HG03342 (cell line): ENCODE data around the gene PITX1.
"Not testable (repeated sequence)": the region's sequence is repeated elsewhere in the genome, so short reads cannot be mapped to it uniquely, and the experiment has no call there.

Experiments
- ATAC-seq: cut with Tn5 transposase; IDR thresholded peaks from one replicate; pipeline ENCODE4 v1.9.1; 2021; ENCODE audit warnings: mild to moderate bottlenecking, moderate library complexity; ENCODE audit not compliant: unreplicated experiment

Gene PITX1

GRCh38 chr5:135033901-135034235, at the start of gene PITX1:
Gene PITX1 (minus strand): TSS chr5:135034228. CDS start chr5:135033881, 347 bp downstream.
- ATAC-seq: no peak

GRCh38 chr5:135083334-135083733, 49.3 kb upstream of the PITX1 start:
- ATAC-seq: not testable (repeated sequence)

GRCh38 chr5:135081240-135081639, 47.2 kb upstream of the PITX1 start:
- no peak for ATAC-seq

- no peak for ATAC-seq
Measured at GRCh38 chr5:135079760-135080159, 45.7 kb upstream of the PITX1 start.

GRCh38 chr5:135079099-135079681, 45.2 kb upstream of the PITX1 start:
- no peak for ATAC-seq

GRCh38 chr5:135076801-135077200, 42.8 kb upstream of the PITX1 start:
- ATAC-seq: no peak

- no peak for ATAC-seq
Measured at GRCh38 chr5:135076051-135076491, 42.0 kb upstream of the PITX1 start.

GRCh38 chr5:135075621-135076020, 41.6 kb upstream of the PITX1 start:
- ATAC-seq: no peak

- no peak for ATAC-seq
Measured at GRCh38 chr5:135073761-135074345, 39.8 kb upstream of the PITX1 start.

- no peak for ATAC-seq
Measured at GRCh38 chr5:135072387-135073281, 38.6 kb upstream of the PITX1 start.

GRCh38 chr5:135071311-135071710, 37.3 kb upstream of the PITX1 start:
- no peak for ATAC-seq

GRCh38 chr5:135069895-135070657, 36.0 kb upstream of the PITX1 start:
- no peak for ATAC-seq

GRCh38 chr5:135069016-135069770, 35.2 kb upstream of the PITX1 start:
- ATAC-seq: no peak

- no peak for ATAC-seq
Measured at GRCh38 chr5:135067587-135067986, 33.6 kb upstream of the PITX1 start.

GRCh38 chr5:135066781-135067180, 32.8 kb upstream of the PITX1 start:
- no peak for ATAC-seq

- ATAC-seq: no peak
Measured at GRCh38 chr5:135065306-135066265, 31.6 kb upstream of the PITX1 start.

- no peak for ATAC-seq
Measured at GRCh38 chr5:135064235-135064570, 30.2 kb upstream of the PITX1 start.

- ATAC-seq: no peak
Measured at GRCh38 chr5:135063511-135064234, 29.6 kb upstream of the PITX1 start.

- ATAC-seq: no peak
Measured at GRCh38 chr5:135063056-135063445, 29.0 kb upstream of the PITX1 start.
